GM20431 (cell line): ENCODE measurements around the gene STARD3.
"Not testable (repeated sequence)": the region's sequence is repeated elsewhere in the genome, so short reads cannot be mapped to it uniquely, and the experiment has no call there.

Source experiments
- in situ Hi-C: fragments of 300-500 bp; cut with MseI, MboI; formaldehyde crosslinking; loops from one replicate; pipeline ENCODE4 v1.15.0; 2020; ENCODE audit warnings: low sequenced_read_pairs; ENCODE audit not compliant: unreplicated experiment

The STARD3 gene

GRCh38 chr17:39636927-39637736 lies at the start of gene STARD3:
STARD3 (plus strand) TSS chr17:39637144; CDS start chr17:39653532, 16,388 bp downstream.
- in situ Hi-C loops = loop anchor here (25.0 kb wide), 1 partner anchor 100 kb away; the partner anchor contains the start of genes GRB7 and MIEN1

GRCh38 chr17:39590180-39590579 lies 46.8 kb upstream of the STARD3 start:
- in situ Hi-C loops = not testable (repeated sequence)

GRCh38 chr17:39591958-39592954 lies 44.7 kb upstream of the STARD3 start:
- in situ Hi-C loops = no loop called here

GRCh38 chr17:39593371-39593770 lies 43.6 kb upstream of the STARD3 start:
- in situ Hi-C loops = no loop called here

GRCh38 chr17:39595294-39595693 lies 41.6 kb upstream of the STARD3 start:
- in situ Hi-C loops = no loop called here

- in situ Hi-C loops = no loop called here
Observed at GRCh38 chr17:39595928-39596510, 40.9 kb upstream of the STARD3 start.

- in situ Hi-C loops = no loop called here
Observed at GRCh38 chr17:39596543-39597267, 40.2 kb upstream of the STARD3 start.

- in situ Hi-C loops = no loop called here
Observed at GRCh38 chr17:39597372-39598046, 39.4 kb upstream of the STARD3 start.

- in situ Hi-C loops = no loop called here
Observed at GRCh38 chr17:39598047-39598481, 38.9 kb upstream of the STARD3 start.

- in situ Hi-C loops = no loop called here
Observed at GRCh38 chr17:39598630-39599003, 38.3 kb upstream of the STARD3 start.

- in situ Hi-C loops = no loop called here
Observed at GRCh38 chr17:39599004-39599664, 37.8 kb upstream of the STARD3 start.

- in situ Hi-C loops = no loop called here
Observed at GRCh38 chr17:39599665-39600231, 37.2 kb upstream of the STARD3 start.

GRCh38 chr17:39600288-39600996 lies 36.5 kb upstream of the STARD3 start:
- in situ Hi-C loops = no loop called here

GRCh38 chr17:39600997-39601597 lies 35.8 kb upstream of the STARD3 start:
- in situ Hi-C loops = no loop called here

GRCh38 chr17:39601758-39602532 lies 35.0 kb upstream of the STARD3 start:
- in situ Hi-C loops = no loop called here

- in situ Hi-C loops = no loop called here
Observed at GRCh38 chr17:39602533-39603303, 34.2 kb upstream of the STARD3 start.
